Esophagus muscularis mucosa (tissue), 4 donors: Measurements from ENCODE around the gene CUL4B.

Experiments
- EP300 ChIP-seq: sonication (generic); formaldehyde crosslinking; IDR thresholded peaks from one replicate; pipeline ENCODE4 v1.6.1; 2017; ENCODE audit warnings: antibody characterized with exemption
- POLR2AphosphoS5 ChIP-seq, 2 donors: sonication (generic); formaldehyde crosslinking; IDR thresholded peaks; one replicate each; pipeline ENCODE4 v1.6.1; 2017; ENCODE audit warnings: antibody characterized with exemption in 2 of 2
- TF ChIP-seq, protein P1 (sequence below), 3 experiments: fragments of 200-600 bp in 2 of 3; fragments of 450-650 bp in 1 of 3; sonication (generic) in 2 of 3; IDR thresholded peaks; one replicate each; pipeline ENCODE4 v1.5.1; 2017 to 2019; ENCODE audit warnings: antibody characterized with exemption in 3 of 3, mild to moderate bottlenecking in 2 of 3, moderate library complexity in 1 of 3

GRCh38 chrX:120564925-120565324, 4.2 kb upstream of the CUL4B start:
- TF ChIP-seq, protein P1, sequence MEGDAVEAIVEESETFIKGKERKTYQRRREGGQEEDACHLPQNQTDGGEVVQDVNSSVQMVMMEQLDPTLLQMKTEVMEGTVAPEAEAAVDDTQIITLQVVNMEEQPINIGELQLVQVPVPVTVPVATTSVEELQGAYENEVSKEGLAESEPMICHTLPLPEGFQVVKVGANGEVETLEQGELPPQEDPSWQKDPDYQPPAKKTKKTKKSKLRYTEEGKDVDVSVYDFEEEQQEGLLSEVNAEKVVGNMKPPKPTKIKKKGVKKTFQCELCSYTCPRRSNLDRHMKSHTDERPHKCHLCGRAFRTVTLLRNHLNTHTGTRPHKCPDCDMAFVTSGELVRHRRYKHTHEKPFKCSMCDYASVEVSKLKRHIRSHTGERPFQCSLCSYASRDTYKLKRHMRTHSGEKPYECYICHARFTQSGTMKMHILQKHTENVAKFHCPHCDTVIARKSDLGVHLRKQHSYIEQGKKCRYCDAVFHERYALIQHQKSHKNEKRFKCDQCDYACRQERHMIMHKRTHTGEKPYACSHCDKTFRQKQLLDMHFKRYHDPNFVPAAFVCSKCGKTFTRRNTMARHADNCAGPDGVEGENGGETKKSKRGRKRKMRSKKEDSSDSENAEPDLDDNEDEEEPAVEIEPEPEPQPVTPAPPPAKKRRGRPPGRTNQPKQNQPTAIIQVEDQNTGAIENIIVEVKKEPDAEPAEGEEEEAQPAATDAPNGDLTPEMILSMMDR (IDR thresholded peaks at IDR 0.05): no peak
- TF ChIP-seq EP300 (no peak), POLR2AphosphoS5 (IDR thresholded peaks at IDR 0.05) (no peak)
